HepG2 (cell line): ENCODE results near the gene ZBP1. TPM values are rescaled to one million over a fixed set of nuclear protein-coding genes. Genes with fewer than 3 reads are reported as not detected.

Experiments
- ATAC-seq: fragments of 200-7000 bp; cut with Tn5 transposase; 3 replicates; pipeline ENCODE4 v1.9.1; 2020; ENCODE audit warnings: mild to moderate bottlenecking, moderate library complexity
- BruUV-seq: library from RNA; stranded (reverse); fragments of 400-500 nt; replicated peaks from 2 replicates; lab custom pipeline; 2021; lab: Mats Ljungman, UMichigan
- CTCF ChIA-PET: fragments of 300-600 bp; formaldehyde crosslinking; extraction: SDS; loops from one replicate; lab custom pipeline; 2021; ENCODE audit warnings: low total read pairs, inconsistent platforms, low intra/inter-chr PET ratio; lab: Yijun Ruan, JAX
- POLR2A ChIA-PET: fragments of 350-600 bp; sonication (Branson Sonifier 250); formaldehyde crosslinking; loops from one replicate; lab custom pipeline; 2020; ENCODE audit warnings: antibody characterized with exemption, inconsistent platforms; lab: Yijun Ruan, JAX
- DNase-seq: peaks from one replicate; pipeline ENCODE4 v3.0.0-alpha.2; 2015; ENCODE audit warnings: low spot score
- FAIRE-seq: peaks from 3 replicates; lab custom pipeline; 2011; peaks lifted over from hg19 to GRCh38; lab: Jason Lieb, UNC
- H2AFZ ChIP-seq: one replicate; pipeline ENCODE4 v1.6.1; 2011; ENCODE audit warnings: low read length, inconsistent platforms
- H3K27ac ChIP-seq: fragments of 300-600 bp; 3 replicates; pipeline ENCODE4 v1.8.0; 2011; ENCODE audit warnings: mixed run types, mild to moderate bottlenecking, mixed read lengths, low read length, inconsistent platforms; ENCODE audit not compliant: insufficient read depth; ENCODE audit errors: extremely low read length
- H3K27me3 ChIP-seq, 2 experiments: fragments of 200-600 bp in 1 of 2; 2 replicates in 1 of 2; 3 replicates in 1 of 2; pipeline versions ENCODE4 v1.6.0 to v1.8.0; 2011; ENCODE audit warnings: low read length in 2 of 2, mild to moderate bottlenecking in 2 of 2, moderate library complexity in 2 of 2, inconsistent platforms in 1 of 2; ENCODE audit not compliant: insufficient read depth in 2 of 2, control insufficient read depth in 1 of 2
- H3K36me3 ChIP-seq, 2 experiments: fragments of 200-600 bp in 1 of 2; replicated peaks in 1 of 2; 2 replicates in 1 of 2; 3 replicates in 1 of 2; pipeline versions ENCODE4 v1.5.1 to v1.8.0; 2011; ENCODE audit warnings: low read length in 2 of 2, inconsistent platforms in 1 of 2; ENCODE audit not compliant: insufficient read depth in 2 of 2, control insufficient read depth in 1 of 2
- H3K4me1 ChIP-seq: 2 replicates; pipeline ENCODE4 v1.5.1; 2012; ENCODE audit warnings: low read length, inconsistent platforms; ENCODE audit not compliant: insufficient read depth
- H3K4me2 ChIP-seq: 2 replicates; pipeline ENCODE4 v1.6.0; 2011; ENCODE audit warnings: low read depth, low read length, inconsistent platforms
- H3K4me3 ChIP-seq, 3 experiments: fragments of 200-600 bp in 1 of 3; sonication (generic), shearing (Covaris generic) in 1 of 3; replicated peaks in 1 of 3; 2 replicates each; pipeline ENCODE4 v1.5.1; 2011 to 2016; ENCODE audit warnings: low read length in 3 of 3, inconsistent platforms in 2 of 3, low read depth in 2 of 3, mild to moderate bottlenecking in 2 of 3, control low read depth in 1 of 3, mixed read lengths in 1 of 3; ENCODE audit not compliant: insufficient read depth in 1 of 3
- H3K79me2 ChIP-seq: one replicate; pipeline ENCODE4 v1.6.1; 2011; ENCODE audit warnings: low read length, inconsistent platforms; ENCODE audit not compliant: insufficient read depth
- H3K9ac ChIP-seq: 2 replicates; pipeline ENCODE4 v1.6.0; 2011; ENCODE audit warnings: mild to moderate bottlenecking, low read depth, low read length, inconsistent platforms; ENCODE audit not compliant: insufficient read depth
- H3K9me3 ChIP-seq: 2 replicates; pipeline ENCODE4 v1.5.1; 2012; ENCODE audit warnings: mild to moderate bottlenecking, low read length
- H4K20me1 ChIP-seq: 2 replicates; pipeline ENCODE4 v1.6.0; 2011; ENCODE audit warnings: inconsistent platforms, mild to moderate bottlenecking, low read length, moderate library complexity; ENCODE audit not compliant: insufficient read depth
- FOXA1 ChIP-seq, 2 experiments: fragments of 450-650 bp in 1 of 2; sonication (generic) in 1 of 2; formaldehyde crosslinking in 1 of 2; IDR thresholded peaks; 2 replicates each; pipeline versions ENCODE4 v1.4.0 to v1.6.1; 2016 to 2020; ENCODE audit warnings: missing genetic modification reagents in 1 of 2
- HNRNPK ChIP-seq: fragments of 200-400 bp; formaldehyde crosslinking; IDR thresholded peaks from 2 replicates; pipeline ENCODE4 v1.6.1; 2018; ENCODE audit warnings: low read length, low read depth, moderate library complexity, mild to moderate bottlenecking; ENCODE audit not compliant: poor library complexity, severe bottlenecking
- ZKSCAN1 ChIP-seq: fragments of 150-350 bp; IDR thresholded peaks from 2 replicates; pipeline ENCODE4 v1.6.1; 2014; ENCODE audit warnings: low read length
- ZNF180 ChIP-seq: sonication (generic); formaldehyde crosslinking; IDR thresholded peaks from 2 replicates; pipeline ENCODE4 v1.4.0; 2020; ENCODE audit warnings: low read depth, missing genetic modification reagents, borderline replicate concordance
- ZNF337 ChIP-seq: sonication (generic); formaldehyde crosslinking; IDR thresholded peaks from 2 replicates; pipeline ENCODE4 v1.5.1; 2020; ENCODE audit warnings: missing genetic modification reagents, low read depth, mild to moderate bottlenecking, borderline replicate concordance
- ZNF615 ChIP-seq: sonication (generic); formaldehyde crosslinking; IDR thresholded peaks from 2 replicates; pipeline ENCODE4 v1.5.0; 2020; ENCODE audit warnings: mild to moderate bottlenecking, missing genetic modification reagents, borderline replicate concordance
- ZSCAN21 ChIP-seq: sonication (generic); formaldehyde crosslinking; IDR thresholded peaks from 2 replicates; pipeline ENCODE4 v1.8.0; 2022; ENCODE audit warnings: mild to moderate bottlenecking, missing genetic modification reagents, moderate library complexity, borderline replicate concordance
- ZSCAN9 ChIP-seq: IDR thresholded peaks from 2 replicates; pipeline ENCODE4 v1.6.1; 2016; ENCODE audit warnings: borderline replicate concordance
- WGBS: methylation state at CpG from one replicate; pipeline ENCODE4 v1.1.6; 2017; ENCODE audit warnings: low lambda C conversion rate; 5-methylcytosine and 5-hydroxymethylcytosine counted together
- in situ Hi-C: cut with HindIII; loops from 2 replicates; pipeline ENCODE4 v1.10.0; 2017; ENCODE audit warnings: low pct_unique_long_range_greater_than_20kb; ENCODE audit not compliant: extremely low pct_ligation_motif_present
- intact Hi-C: fragments of 100-400 bp; cut with micrococcal nuclease; formaldehyde crosslinking; loops from one replicate; pipeline ENCODE4 v1.10.0; 2022; ENCODE audit not compliant: unreplicated experiment
- polyA plus RNA-seq, 8 experiments: library from polyadenylated mRNA; depleted of rRNA in 3 of 8; stranded (reverse) in 7 of 8; unstranded in 1 of 8; fragments of >200 nt; fragmentation: Illumina TruSeq in 4 of 8; extraction: Trizol in 4 of 8; gene quantifications; 2 replicates each; pipeline versions ENCODE4 v1.2.1 to v1.2.3, GENCODE V29; 2011 to 2016; ENCODE audit warnings: low read depth in 4 of 8, missing spikeins in 1 of 8, mixed read lengths in 1 of 8; ENCODE audit not compliant: insufficient read depth in 1 of 8
- total RNA-seq, 5 experiments: library from RNA; depleted of rRNA; stranded (reverse); fragments of >200 nt; fragmentation: Illumina TruSeq; extraction: Trizol; gene quantifications; 2 replicates each; pipeline ENCODE4 v1.2.3, GENCODE V29; 2016; ENCODE audit warnings: low read depth in 1 of 5
- TF ChIP-seq, protein P1 (sequence below): sonication (generic); formaldehyde crosslinking; IDR thresholded peaks from 2 replicates; pipeline ENCODE4 v1.5.1; 2020; ENCODE audit warnings: missing genetic modification reagents, mild to moderate bottlenecking, borderline replicate concordance

The ZBP1 gene
- total and polyA plus RNA-seq, 2 of the 13 experiments (the other 11 are each of a cell fraction or from before 2014, with no cell fraction given), result not detected

DNA sequence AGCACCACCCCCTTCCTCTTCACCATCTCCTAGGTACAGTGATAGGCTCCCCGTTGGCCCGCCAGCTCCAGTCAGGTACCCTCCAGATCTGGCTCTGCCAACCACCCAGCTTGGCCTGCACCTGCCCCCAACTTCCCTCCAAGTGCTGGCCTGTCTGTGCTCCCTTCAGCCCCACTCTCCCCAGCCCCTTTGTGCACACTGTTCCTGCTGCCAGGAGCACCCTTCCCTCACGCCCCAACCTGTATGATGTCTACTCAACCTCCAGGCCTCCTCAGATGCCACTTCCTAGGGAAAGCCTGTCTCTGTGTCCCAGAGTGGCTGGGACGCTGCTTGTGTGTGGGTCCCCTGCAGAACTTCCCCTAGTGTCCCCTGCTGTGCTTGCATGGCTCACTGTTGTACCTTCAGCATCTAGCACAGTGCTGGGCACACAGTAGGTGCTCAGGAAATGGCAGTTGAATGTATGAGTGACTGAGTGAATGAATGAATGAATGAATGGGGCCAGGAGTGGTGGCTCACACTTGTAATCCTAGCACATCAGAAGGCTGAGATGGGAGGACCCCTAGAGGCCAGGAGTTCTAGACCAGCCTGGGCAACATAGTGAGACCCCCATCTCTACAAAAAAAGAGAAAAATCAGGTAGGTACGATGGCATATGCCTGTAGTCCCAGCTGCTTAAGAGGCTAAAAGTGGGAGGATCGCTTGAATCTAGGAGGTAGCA is 3.0 kb downstream of the ZBP1 start:
- no peak for FAIRE-seq
- H2AFZ ChIP-seq, result no peak overlapping the region
- H3K27ac ChIP-seq, result no peak overlapping the region
- no peaks in the 10 kb centered on the region for H3K9me3 ChIP-seq
- H4K20me1 ChIP-seq, result no peaks in the 10 kb centered on the region
- H3K4me1 ChIP-seq, result no peaks in the 10 kb centered on the region
- no TSS peak for BruUV-seq
- no peak for ATAC-seq
- H3K4me3 ChIP-seq, result no peak overlapping the region
- H3K36me3 ChIP-seq, result no peaks in the 10 kb centered on the region
- ChIA-PET POLR2A (no interaction called here), CTCF (no interaction called here)
- WGBS, result 3% methylated on average over 6 of the region's 6 CpGs
- DNase-seq, result no peak
- no peak overlapping the region for H3K4me2 ChIP-seq
- no peak overlapping the region for H3K9ac ChIP-seq
- TF ChIP-seq, protein P1, sequence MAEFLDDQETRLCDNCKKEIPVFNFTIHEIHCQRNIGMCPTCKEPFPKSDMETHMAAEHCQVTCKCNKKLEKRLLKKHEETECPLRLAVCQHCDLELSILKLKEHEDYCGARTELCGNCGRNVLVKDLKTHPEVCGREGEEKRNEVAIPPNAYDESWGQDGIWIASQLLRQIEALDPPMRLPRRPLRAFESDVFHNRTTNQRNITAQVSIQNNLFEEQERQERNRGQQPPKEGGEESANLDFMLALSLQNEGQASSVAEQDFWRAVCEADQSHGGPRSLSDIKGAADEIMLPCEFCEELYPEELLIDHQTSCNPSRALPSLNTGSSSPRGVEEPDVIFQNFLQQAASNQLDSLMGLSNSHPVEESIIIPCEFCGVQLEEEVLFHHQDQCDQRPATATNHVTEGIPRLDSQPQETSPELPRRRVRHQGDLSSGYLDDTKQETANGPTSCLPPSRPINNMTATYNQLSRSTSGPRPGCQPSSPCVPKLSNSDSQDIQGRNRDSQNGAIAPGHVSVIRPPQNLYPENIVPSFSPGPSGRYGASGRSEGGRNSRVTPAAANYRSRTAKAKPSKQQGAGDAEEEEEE (CRISPR knock-in tag), result no peak
- no peak for TF ChIP-seq HNRNPK
- no peak for TF ChIP-seq ZNF615
- TF ChIP-seq ZSCAN21 (CRISPR knock-in tag), result no peak
- no peak for TF ChIP-seq FOXA1 (IDR thresholded peaks at IDR 0.05)
- no peak for TF ChIP-seq FOXA1 (CRISPR knock-in tag; IDR thresholded peaks at IDR 0.05)
- TF ChIP-seq ZNF180 (CRISPR knock-in tag), result no peak
- no peak for TF ChIP-seq ZNF337 (CRISPR knock-in tag)
- no peak for TF ChIP-seq ZSCAN9 (CRISPR knock-in tag)
- TF ChIP-seq ZKSCAN1, result peak; percentile 58
- in situ Hi-C loops (no loop called here), intact Hi-C loops (no loop called here)
- H3K27me3 ChIP-seq, result peaks cover 5 to 86% of the 10 kb centered on the region in 2 experiments; a peak in 4 of 5 replicates
- H3K79me2 ChIP-seq, result no peaks in the 10 kb centered on the region
